Hematopoietic multipotent progenitor cell treated with erythropoietin and hydrocortisone succinate and interleukin-3 and kit ligand, for 4 days (in vitro differentiated cells): ENCODE measurements around the gene NAV3.

Source experiments
- DNase-seq: peaks from one replicate; pipeline ENCODE4 v3.0.0-alpha.2; 2015

Gene NAV3

DNA sequence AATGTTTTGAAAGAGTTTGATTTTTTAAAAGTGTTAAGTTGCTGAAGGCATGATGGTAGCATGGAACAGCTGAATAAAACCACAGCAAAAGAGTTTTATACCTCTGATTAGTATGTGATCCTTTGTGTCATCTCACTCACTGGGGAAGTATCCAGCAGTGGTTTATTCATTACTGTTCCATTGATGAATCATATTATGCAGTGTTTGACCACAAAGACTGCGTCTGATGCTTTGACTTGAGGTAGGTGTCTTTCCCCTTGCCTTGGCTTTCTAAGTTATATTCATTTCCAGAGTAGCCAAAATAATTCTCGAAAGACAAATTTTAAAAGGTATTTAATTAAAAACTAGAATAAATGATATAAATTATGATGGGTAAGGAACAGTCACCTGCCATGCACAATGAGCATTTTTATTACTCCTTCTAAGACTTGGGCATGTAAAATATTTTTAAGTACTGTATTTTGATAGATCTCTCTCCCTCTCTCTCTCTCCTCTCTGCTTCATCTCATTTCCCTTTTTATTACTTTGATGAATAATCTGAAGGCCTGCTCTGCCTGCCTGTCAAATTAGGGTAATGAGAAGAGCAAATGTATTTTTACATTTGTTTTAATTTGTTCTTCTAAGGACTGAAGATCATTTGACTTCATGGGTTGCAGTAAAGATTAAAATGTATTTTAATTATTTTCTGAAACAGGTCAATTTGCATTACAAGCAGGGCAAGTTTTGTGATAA is 164.9 kb downstream of the NAV3 start:
- DNase-seq, result no peak

DNA sequence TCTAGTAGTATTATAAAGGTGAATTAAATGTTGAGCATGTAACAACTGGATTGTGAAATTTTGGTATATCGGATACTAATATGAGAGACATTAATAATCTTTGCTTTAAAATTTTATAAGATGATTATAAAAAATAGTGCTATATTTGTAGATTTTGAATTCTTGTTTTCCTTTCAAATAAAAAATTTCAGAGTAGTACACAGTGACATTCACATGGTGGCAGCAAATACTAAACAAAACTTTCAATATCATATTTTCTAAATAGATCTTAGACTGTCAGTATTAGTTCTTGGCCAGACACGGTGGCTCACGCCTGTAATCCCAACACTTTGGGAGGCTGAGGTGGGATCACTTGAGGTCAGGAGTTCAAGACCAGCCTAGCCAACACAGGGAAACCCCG is 166.0 kb downstream of the NAV3 start:
- no peak for DNase-seq

DNA sequence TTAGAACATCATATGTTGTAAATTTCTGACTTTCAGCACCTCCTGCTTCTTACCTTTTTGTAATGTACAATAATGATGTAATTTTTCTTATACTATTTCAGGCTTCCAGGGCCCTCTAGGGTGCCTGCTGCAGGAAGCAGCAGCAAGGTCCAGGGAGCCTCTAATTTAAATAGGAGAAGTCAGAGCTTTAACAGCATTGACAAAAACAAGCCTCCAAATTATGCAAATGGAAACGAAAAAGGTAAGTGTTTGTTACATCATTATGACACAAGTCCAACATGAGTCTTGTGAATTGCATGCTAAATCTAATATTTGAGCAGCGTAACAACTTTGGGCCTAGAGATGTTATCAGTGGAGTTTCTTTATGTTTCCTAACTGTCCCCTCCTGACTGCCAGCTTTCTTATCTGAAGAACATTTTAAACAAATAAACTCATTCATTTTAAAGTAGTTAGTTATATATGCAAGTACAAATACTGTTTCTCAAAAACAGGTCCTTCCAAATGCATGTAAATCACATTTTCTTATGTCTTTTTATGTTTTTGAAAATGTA is 167.6 kb downstream of the NAV3 start:
- DNase-seq, result peak; percentile 14

DNA sequence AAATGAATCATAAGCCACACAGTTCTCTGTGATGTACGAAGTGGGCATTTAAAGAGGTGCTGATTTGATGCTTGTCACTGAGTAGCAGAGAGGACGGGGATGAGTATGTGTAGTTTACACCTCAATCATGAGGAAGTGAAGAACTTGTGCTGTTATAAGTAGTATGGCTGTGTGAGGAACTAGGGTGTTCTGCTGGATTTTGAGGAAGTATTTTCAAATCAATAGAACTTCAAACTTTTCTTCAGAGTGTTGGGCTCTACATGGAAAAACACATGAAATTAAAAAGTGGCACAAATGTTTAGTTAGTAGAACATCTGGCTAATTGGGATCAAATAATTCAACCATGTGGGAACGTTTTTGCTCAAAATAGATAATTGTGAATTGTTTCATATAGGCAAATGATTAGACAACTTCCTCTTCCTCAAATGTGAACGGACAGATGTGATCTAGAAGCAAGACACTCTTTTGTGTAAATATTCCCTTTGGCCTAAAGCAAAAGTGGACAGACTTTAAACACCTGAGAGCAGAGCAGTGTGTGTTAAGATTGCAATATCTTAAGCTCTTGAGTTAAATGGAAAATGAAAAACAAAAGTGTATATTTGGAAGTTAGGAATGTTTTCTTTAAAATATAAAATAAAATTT is 168.5 kb downstream of the NAV3 start:
- DNase-seq, result peak; percentile 62

DNA sequence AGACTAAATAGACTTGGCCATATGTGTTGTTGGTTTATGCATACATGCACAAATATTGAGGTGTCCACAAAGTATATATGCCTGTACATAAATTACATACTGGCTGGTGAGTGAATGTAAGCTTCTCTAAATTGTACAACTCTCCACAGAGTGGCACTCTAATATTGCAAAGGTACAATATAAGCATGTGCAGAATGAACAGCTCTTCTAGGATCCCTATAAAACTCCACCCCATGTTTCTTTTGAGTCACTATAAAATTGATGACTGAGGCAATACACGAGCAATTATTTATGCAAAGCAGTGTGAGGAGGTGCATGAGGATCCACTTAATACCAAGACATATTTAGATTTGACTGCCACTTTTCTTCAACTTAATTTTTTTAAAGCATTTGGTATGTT is 172.2 kb downstream of the NAV3 start:
- DNase-seq, result peak; percentile 30

DNA sequence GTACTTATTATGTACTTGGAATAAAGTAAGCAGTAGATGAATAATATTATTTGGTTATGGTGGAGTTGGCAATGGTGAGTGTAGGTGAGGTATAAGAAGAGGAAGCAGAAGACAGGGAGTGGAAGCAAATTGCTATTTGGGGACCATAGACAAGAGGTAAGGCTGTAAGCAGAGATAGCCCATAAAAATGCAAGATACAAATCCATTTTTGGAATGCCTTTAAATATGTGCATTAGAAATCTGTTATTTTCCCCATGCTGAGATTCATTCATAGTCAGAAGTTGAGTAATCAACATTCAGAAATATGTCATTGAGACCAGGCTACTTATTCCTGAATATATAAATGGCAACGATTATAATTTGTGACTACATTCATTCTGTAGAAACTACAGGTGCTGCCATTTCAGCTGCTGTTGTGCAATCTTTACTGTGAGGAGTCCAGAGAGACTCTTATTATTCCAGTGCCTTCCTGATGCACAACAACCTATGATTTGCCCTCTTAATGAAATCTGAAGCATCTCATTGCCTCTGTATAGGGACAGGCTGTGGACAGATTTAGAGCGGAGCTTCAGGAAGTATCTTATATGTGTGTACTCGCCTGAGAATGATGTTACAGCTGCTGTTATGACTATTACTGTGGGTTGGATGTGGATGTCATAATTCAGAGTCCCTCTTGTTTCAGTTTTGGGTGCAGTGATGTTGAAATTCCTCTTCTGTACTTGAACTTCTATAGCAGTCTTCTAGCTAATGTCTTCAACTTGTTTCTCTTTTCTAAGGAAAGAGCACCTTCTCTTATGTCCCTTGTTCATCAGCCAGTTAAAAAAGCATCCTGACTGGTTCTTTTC is 173.8 kb downstream of the NAV3 start:
- DNase-seq, result peak; percentile 36

DNA sequence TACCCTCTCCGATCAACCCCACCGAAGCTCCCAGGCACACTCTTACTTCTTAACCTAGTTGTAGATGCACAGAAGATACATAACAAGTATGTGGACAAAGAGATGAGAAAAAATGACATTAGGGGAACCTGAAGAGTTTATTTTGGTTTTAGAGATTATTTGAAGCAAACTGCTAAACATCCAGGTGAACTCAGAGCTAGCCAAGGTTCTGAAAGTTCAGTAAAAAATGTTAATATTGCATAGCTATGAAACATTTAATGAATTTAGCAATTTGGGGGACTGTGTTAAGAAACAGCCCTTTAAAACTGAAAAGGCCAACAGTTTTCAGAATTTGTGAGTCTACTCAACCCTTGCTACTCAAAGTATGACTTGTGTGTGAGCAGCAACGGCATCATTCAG is 174.4 kb downstream of the NAV3 start:
- no peak for DNase-seq

DNA sequence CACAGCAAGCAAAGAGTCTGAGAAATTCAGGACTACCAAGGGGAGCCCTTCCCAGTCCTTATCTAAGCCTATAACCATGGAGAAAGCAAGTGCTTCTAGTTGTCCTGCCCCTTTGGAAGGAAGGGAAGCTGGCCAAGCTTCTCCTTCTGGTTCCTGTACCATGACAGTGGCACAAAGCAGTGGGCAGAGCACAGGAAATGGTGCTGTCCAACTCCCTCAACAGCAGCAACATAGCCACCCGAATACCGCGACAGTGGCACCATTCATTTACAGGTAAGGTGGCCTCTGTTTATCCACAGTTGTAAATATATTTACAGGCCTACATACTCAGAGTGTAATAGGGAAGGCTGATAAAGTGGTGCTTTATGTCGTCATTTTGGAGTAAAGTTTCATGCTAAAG is 176.5 kb downstream of the NAV3 start:
- DNase-seq, result no peak

DNA sequence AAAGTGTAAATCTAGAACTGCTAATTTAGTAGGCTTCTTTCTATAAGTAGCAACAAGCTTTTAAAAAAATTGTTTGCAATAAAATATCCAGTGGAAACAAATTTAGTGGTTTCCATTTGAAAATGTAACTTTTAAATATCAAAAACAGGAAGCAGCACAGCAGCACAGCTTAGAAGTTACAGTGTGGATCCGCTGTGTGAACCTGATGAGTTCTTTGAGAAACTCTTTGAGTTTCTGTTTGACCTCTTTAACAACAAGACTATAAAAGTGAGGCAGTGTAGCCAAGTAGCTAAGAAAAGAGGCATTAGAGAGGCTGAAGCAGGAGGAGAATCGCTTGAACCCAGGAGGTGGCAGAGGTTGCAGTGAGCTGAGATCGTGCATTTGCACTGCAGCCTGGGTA is 178.3 kb downstream of the NAV3 start:
- no peak for DNase-seq

DNA sequence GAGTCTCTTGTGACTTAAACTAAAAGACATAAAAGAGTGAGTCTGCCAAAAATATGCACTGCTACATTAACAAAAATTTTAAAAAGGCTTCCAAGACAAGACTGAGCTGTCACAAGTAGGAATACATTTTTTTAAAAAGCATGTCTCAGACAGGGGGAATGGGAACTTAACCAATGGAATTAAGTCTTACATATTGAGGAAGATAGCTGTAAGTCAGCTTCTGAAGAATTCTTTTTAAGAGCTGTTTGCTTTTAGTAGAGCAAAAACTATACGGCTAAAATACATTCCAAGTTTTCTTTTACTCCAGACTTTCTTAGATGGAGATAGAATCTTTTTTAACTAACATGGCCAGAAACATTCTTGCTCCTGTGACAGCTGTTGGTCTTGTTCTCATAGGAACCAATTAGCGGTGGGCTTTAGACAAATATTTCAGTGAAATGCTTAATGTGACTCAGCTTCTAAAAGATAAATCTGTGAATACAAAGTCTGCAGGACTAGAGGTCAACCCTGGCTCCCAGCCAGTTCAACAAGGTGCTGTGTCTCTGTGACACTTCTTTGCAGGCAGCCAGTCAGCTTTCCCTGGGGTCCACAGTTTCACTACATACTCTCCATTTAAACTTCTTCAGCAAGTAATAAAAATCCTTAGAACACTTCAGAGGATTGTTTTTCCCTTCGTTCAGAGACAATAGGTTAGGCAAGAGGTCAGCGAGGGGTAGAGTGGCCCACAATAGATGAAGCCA is 187.6 kb downstream of the NAV3 start:
- DNase-seq, result no peak

DNA sequence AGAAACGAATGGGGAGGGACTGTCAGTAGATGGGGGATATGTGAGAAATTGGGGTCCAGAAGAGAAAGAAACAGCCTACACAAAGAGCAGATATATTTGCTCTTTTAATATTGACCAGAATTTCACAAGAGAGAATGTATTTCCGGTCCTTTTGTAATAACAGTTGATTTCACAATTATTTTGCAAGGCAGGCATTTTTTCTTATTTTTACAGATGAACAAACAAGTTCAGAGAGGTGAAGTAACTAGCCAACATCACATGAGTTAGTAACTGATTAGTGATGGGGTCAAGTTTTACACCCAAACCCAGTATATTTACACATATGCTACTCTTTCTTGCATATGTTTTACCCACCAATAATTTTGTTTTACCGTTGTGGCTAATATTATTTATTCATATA is 188.2 kb downstream of the NAV3 start:
- peak; percentile 33 for DNase-seq

DNA sequence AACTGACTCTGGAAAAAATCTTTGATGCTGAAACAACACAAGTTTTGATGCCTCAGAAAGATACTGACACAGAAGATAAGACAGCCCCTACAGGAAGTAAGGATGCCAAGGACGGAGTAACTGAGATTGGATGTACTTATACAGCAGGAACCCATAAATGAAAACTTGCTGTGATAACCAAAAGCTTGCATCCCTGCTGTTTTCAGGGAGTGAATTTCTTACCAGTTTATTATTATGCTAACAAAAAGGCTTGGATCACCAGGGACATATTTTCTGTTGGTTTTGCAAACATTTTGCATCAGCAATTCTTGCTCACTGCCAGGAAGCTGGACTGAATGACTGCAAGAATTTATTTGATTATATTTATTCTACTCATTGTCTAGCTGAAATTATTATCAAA is 197.7 kb downstream of the NAV3 start:
- DNase-seq, result no peak

DNA sequence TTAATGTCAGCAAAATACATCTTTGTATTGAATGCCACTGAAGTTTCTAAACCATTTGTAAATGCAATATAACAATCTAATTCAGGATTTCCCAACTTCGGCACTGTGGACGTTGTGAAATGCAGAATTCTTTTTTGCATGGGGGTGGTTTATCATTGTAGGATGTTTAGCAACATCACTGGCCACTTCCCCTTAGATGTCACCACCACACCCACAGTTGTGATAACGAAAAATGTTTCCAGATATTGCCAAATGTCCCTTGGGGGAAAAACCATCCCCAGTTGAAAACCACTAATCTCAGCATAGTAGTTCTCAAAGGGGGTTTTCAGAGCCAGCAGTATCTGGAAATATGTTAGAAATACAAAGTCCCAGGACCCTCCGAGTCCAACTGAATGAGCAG is 203.3 kb downstream of the NAV3 start:
- DNase-seq, result peak; percentile 82

DNA sequence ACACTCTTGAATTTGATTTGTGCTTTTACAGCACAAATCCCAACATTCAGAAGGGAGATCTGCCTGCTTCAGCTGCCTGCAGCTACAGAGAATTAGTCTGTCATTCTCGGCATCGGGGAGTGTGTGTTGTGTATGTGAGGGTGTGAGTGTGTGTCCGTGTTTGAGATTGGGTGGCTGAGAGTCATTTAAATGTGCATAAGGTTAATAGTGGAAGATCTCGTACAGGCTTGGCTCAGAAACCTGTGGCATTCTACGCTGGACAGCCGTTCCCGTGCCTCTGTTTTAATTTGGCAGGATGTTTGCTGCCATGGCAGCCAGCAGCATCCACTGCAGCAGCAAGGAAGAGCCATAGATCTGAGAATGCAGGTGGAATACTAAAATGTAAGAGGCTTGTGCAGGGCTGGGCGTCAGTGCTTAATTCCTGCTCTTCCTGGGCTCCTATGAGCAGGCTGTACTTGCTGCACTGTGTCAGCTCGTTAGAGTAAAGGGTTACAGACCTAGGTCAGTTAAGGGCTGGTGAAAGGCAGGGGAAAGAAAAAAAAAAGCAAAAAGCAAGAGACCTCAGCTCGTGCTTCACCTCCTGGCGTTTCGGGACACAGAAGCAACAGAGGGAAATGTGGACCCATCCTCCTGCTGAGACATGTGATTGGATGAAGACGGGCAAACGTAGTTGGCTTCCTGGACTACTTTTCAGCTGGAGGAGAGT is 205.4 kb downstream of the NAV3 start:
- no peak for DNase-seq

DNA sequence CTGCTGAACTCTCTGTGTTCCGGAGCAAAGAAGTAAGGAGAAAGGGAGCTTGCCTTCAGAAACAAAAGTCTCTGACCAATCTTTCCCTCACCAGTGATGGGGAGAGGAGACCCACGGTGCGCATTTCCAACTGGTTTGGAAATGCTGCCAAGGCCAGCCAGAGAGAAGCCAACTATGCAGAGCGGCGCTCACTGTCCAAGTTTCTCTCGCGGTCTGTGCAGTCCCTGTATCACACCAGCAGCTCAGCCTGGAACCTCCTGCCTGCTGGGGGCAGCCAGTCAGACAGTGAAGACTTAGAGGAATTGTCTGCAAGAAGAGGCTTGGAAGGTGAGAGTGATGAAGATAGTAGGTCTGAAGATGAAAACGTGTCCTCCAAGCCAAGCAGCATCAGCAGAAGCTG is 206.2 kb downstream of the NAV3 start:
- no peak for DNase-seq

DNA sequence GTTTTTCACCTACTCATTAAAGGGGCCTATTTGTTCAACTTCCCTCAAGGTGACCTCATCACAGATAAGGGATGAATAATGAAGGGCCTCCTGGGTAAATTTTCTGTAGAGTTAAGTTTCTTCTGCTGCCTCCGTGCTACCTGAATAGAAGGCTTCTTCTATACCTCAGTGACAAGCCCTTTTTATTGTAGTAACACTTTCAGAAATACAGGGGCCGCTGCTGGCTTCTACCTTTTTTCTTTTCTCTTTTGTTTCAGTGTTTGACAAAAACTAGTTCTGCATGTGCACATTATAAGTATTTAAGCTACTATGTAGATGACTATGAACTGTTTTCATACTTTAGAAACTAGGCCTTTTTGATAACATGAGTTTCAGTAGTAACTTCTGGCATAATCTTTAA is 207.0 kb downstream of the NAV3 start:
- no peak for DNase-seq

DNA sequence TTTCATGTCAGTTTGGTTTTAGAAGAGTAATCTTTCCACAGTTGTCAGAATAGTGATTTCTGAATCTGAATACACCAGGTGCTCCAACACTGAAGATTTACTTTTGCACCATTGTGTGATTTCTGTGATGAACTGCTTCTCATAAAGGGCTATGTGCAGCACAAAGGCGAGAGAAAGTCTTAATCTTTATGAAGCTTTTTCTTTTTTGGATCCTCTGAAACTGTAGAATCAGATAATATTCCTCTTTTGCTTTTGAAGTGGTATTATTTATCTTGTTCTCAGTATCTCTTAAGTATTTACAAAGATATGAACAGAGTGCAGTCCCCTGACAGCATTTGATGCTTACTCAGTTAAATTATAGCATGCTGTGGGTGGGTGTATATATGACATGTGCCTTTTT is 207.8 kb downstream of the NAV3 start:
- no peak for DNase-seq

DNA sequence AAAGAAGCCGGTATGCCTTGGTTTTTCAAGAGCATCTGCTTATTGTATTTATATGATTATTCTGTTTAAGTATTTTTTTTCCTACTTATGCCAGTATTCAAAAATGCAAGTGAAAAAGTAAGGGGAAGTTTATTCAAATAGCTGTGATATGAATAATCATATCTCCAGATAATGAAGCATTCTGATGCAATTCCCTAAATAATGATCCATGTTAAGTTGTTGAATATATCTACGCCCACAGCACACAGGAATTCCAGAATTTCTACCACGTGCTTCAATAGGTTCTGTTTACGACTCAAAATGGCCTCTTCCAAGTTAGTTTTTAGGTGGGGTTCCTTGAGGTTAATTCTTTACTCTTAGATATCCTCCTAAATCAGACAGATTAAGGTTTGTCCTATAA is 208.3 kb downstream of the NAV3 start:
- DNase-seq, result no peak

DNA sequence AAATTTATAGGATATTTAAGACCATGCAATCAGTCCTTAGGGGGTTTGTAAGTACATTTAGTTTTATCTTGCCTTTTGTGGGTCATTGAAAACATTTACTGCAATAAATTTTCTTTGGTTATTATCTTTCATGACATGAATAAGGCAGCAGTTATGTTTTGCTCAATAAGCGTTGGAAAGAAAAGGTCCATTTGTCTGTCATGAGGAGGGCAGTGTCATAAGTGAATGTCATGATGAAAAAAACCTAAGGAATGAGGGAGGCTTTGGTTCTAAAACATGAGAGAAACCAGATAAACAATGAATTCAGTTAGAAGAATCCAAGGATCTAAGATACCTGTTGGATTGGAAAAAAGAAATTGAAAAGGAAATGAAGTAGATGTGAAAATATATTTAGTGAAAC is 209.4 kb downstream of the NAV3 start:
- no peak for DNase-seq

DNA sequence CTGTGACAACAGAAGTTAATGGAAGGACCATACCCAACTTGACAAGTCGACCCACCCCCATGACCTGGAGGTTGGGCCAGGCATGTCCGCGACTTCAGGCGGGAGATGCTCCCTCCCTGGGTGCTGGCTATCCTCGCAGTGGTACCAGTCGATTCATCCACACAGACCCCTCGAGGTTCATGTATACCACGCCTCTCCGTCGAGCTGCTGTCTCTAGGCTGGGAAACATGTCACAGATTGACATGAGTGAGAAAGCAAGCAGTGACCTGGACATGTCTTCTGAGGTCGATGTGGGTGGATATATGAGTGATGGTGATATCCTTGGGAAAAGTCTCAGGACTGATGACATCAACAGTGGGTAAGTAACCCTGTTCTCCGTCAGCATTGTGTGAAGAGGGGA is 220.1 kb downstream of the NAV3 start:
- DNase-seq, result no peak

DNA sequence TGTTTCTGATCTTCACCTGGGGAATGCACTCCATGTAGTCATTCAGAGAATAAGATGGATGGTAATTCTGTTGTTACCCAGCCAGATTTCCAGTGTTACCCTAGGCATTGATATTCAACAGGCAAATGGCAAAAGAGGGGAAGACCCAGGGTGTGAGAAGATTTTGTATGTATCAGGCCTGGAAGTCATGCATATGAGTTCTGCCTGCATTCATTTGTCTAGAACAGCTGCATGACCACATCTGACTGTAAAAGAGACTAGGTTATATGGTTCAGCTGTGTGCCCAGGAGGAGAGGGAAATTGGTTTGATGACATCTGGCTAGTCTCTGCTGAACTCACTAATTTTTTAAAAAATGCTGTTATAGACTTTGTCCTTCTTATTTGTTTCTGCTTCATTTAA is 224.9 kb downstream of the NAV3 start:
- DNase-seq, result no peak

DNA sequence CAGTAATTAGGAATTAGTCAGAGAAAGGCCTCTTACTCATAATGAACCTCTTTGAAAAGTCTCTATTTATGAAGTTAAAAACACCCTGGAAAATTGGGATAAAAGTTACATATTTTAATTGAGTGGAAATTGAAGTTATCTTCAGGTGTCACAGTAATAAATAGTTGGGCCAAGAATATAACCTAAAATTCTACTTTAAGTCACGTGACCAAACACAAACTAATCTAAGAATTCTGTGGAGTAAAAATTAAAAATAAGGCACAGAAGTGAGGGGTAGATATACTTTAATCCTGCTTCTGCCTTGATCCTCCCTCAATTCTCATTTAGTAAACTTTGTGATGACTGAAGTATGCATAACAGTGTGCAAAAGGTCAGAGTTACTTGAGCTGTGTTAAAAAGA is 226.4 kb downstream of the NAV3 start:
- no peak for DNase-seq
